ENCODE data around the gene KNDC1.

Gene KNDC1

GRCh38 chr10:133238466-133238804 lies 78.4 kb downstream of the KNDC1 start:
- no peak for DNase-seq (ENCODE audit: low read depth in 3 of 3, low spot score in 1 of 3)

- no peak for DNase-seq (ENCODE audit: low read depth in 3 of 3, low spot score in 1 of 3)
Observed at GRCh38 chr10:133239990-133240389, 80.0 kb downstream of the KNDC1 start.

- no peak for DNase-seq (ENCODE audit: low read depth in 3 of 3, low spot score in 1 of 3)
Observed at GRCh38 chr10:133241501-133242205, 81.6 kb downstream of the KNDC1 start.

GRCh38 chr10:133242611-133243356 lies 82.8 kb downstream of the KNDC1 start:
- DNase-seq (ENCODE audit: low read depth in 3 of 3, low spot score in 1 of 3): no peak

- no peak for DNase-seq (ENCODE audit: low read depth in 3 of 3, low spot score in 1 of 3)
Observed at GRCh38 chr10:133243593-133243992, 83.6 kb downstream of the KNDC1 start.

GRCh38 chr10:133245439-133246235 lies 85.6 kb downstream of the KNDC1 start:
- DNase-seq (ENCODE audit: low read depth in 3 of 3, low spot score in 1 of 3): no peak

- no peak for DNase-seq (ENCODE audit: low read depth in 3 of 3, low spot score in 1 of 3)
Observed at GRCh38 chr10:133246236-133246626, 86.2 kb downstream of the KNDC1 start.

GRCh38 chr10:133247681-133248333 lies 87.8 kb downstream of the KNDC1 start:
- no peak for DNase-seq (ENCODE audit: low read depth in 3 of 3, low spot score in 1 of 3)

- no peak for DNase-seq (ENCODE audit: low read depth in 3 of 3, low spot score in 1 of 3)
Observed at GRCh38 chr10:133248334-133248715, 88.3 kb downstream of the KNDC1 start.

- DNase-seq (ENCODE audit: low read depth in 3 of 3, low spot score in 1 of 3): no peak
Observed at GRCh38 chr10:133249094-133249780, 89.2 kb downstream of the KNDC1 start.

- DNase-seq (ENCODE audit: low read depth in 3 of 3, low spot score in 1 of 3): no peak
Observed at GRCh38 chr10:133249975-133250754, 90.1 kb downstream of the KNDC1 start.

- no peak for DNase-seq (ENCODE audit: low read depth in 3 of 3, low spot score in 1 of 3)
Observed at GRCh38 chr10:133251388-133252222, 91.6 kb downstream of the KNDC1 start.

GRCh38 chr10:133252223-133252552 lies 92.2 kb downstream of the KNDC1 start:
- no peak for DNase-seq (ENCODE audit: low read depth in 3 of 3, low spot score in 1 of 3)

- DNase-seq (ENCODE audit: low read depth in 3 of 3, low spot score in 1 of 3): no peak
Observed at GRCh38 chr10:133253361-133253955, 93.4 kb downstream of the KNDC1 start.

GRCh38 chr10:133254421-133255120 lies 94.6 kb downstream of the KNDC1 start:
- no peak for DNase-seq (ENCODE audit: low read depth in 3 of 3, low spot score in 1 of 3)

GRCh38 chr10:133255323-133255722 lies 95.3 kb downstream of the KNDC1 start:
- no peak for DNase-seq (ENCODE audit: low read depth in 3 of 3, low spot score in 1 of 3)

- DNase-seq (ENCODE audit: low read depth in 3 of 3, low spot score in 1 of 3): no peak
Observed at GRCh38 chr10:133257489-133258065, 97.6 kb downstream of the KNDC1 start.
